Measurements from ENCODE around the gene CARM1. TPM values are rescaled to one million over a fixed set of nuclear protein-coding genes. Genes with fewer than 3 reads are reported as not detected.
"Not testable (repeated sequence)": the region's sequence is repeated elsewhere in the genome, so short reads cannot be mapped to it uniquely, and the experiment has no call there.

Gene CARM1
- polyA plus RNA-seq, 4 donors = 39.6 to 58.2 (median 51.2) TPM

GRCh38 chr19:10871711-10872545 is 575 bp downstream of the CARM1 start:
- DNase-seq (ENCODE audit: low read depth in 4 of 4, low spot score in 2 of 4) = no peak

GRCh38 chr19:10872546-10873107 is 1.3 kb downstream of the CARM1 start:
- DNase-seq (ENCODE audit: low read depth in 4 of 4, low spot score in 2 of 4) = no peak

- no peak for DNase-seq (ENCODE audit: low read depth in 4 of 4, low spot score in 2 of 4)
These were observed 2.7 kb downstream of the CARM1 start for GRCh38 chr19:10874024-10874423.

GRCh38 chr19:10876459-10877240 is 5.3 kb downstream of the CARM1 start:
- no peak for DNase-seq (ENCODE audit: low read depth in 4 of 4, low spot score in 2 of 4)

DNA sequence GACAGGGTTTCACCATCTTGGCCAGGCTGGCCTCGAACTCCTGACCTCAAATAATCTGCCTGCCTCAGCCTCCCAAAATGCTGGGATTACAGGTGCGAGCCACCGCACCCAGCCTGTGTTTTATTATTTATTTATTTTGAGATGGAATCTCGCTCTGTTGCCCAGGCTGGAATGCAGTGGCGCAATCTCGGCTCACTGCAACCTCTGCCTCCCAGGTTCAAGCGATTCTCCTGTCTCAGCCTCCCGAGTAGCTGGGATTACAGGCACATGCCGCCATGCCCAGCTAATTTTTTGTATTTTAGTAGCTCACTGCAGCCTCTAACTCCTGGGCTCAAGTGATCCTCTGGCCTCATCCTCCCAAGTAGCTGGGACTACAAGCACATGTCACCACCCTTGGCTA is 6.3 kb downstream of the CARM1 start:
- DNase-seq (ENCODE audit: low read depth in 4 of 4, low spot score in 2 of 4) = not testable (repeated sequence)

GRCh38 chr19:10878253-10878652 is 6.9 kb downstream of the CARM1 start:
- DNase-seq (ENCODE audit: low read depth in 4 of 4, low spot score in 2 of 4) = no peak

- DNase-seq (ENCODE audit: low read depth in 4 of 4, low spot score in 2 of 4) = no peak
These were observed 10.2 kb downstream of the CARM1 start for GRCh38 chr19:10881403-10882107.

- no peak for DNase-seq (ENCODE audit: low read depth in 4 of 4, low spot score in 2 of 4)
These were observed 10.7 kb downstream of the CARM1 start for GRCh38 chr19:10882108-10882457.

DNA sequence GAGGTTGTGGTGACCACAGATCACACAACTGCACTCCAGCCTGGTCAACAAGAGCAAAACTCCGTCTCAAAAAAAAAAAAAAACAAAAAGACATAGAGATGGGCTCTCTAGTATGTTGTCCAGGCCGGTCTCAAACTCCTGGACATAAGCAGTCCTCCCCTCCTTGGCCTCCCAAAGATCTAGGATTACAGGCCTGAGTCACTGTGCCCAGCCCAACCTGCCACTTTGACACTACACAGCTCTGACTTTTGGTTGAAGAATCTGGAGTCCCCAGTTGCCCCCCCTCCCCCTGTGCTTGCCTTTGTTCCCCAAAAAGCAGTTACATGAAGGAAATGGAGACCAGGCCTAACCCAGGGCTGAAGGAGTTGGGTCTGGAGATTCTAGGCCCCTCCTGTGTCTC is 12.9 kb downstream of the CARM1 start:
- no peak for DNase-seq (ENCODE audit: low read depth in 4 of 4, low spot score in 2 of 4)

- DNase-seq (ENCODE audit: low read depth in 4 of 4, low spot score in 2 of 4) = no peak
These were observed 14.1 kb downstream of the CARM1 start for GRCh38 chr19:10885201-10886169.

DNA sequence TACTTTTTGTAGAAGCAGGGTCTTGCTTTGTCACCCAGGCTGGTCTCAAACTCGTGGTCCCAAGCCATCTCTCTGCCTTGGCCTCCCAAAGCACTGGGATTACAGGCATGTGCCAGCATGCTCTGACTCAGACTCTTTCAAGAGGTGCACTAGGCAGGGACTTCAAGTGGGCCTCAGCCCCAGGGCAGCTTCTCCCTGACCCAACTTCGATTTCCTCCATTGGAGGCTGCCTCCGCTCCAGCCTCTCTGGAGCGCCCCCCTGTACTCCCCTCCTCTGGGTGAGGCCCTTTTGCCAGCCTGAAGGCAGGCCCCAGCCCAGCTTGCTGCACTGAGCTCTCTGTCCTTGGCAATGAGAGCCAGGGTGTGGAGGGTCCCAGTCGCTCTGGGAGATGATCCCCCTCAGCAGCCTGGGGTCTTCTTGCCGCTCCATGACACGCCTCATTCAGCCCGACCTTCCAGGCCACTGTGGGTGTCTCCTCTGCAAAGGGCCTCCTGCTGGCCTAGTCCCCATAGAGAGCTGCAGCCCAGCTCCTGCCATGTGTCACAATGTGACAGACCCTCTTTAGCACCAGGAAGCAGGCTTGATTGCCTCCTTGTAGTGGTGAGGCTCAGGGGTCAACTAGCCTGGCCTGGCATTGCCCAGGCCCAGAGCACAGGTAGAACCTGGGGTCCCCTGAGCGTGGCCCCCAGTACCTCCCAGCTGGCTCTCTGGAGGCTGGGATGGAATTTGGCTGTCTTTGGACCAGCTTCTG is 16.4 kb downstream of the CARM1 start:
- DNase-seq (ENCODE audit: low read depth in 4 of 4, low spot score in 2 of 4) = no peak

- DNase-seq (ENCODE audit: low read depth in 4 of 4, low spot score in 2 of 4) = no peak
These were observed 17.1 kb downstream of the CARM1 start for GRCh38 chr19:10888421-10888866.

DNA sequence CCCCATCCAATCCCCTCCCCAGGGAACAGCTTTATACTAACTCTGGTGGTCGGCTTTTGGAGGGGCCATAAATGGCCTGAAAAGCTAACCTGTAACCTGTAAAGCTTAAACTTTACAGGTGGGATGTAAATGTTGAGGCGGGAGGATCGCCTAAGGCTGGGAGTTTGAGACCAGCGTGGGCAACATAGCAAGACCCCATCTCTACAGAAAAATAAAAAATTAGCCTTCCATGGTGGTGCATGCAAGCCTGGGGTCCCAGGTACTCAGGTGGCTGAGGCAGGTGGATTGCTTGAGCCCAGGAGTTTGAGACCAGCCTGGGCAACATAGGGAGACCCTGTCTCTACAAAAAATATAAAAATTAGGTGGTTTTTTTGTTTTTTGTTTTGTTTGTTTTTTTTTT is 18.5 kb downstream of the CARM1 start:
- no peak for DNase-seq (ENCODE audit: low read depth in 4 of 4, low spot score in 2 of 4)

DNA sequence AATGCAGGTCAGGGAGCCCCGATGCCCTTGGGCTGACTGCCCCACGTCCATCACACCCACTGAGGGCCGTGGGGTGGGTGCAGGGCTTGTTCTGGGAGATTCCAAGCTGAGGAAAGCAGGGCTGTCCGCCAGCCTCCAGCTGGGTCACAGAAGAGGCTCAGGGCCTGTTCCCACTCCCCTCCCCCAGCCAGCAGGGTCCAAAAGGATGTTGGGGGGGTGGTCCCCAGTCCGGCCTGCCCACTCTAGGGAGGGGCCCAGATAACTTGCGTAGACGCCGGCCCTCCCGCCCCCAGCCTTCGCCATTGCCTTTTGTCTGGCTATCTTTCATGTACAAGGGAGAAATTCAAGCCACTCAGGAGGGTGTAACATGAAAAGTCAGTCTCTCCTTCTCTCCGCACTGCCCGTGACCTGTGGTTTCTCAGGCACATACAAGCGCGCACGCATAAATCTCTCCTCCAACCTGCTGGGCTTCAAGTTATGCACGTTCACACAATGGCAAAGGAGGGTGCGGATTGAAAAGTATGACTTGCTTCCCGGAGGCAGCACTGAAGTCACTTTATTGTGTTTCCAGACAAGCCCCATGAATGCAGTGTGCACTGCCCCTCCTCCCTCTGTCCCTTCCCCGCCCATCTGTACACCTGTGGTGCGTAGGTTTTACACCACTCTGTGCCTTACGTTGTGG is 20.2 kb downstream of the CARM1 start:
- DNase-seq (ENCODE audit: low read depth in 4 of 4, low spot score in 2 of 4) = peak in 1 of 4 donors; percentile 61

DNA sequence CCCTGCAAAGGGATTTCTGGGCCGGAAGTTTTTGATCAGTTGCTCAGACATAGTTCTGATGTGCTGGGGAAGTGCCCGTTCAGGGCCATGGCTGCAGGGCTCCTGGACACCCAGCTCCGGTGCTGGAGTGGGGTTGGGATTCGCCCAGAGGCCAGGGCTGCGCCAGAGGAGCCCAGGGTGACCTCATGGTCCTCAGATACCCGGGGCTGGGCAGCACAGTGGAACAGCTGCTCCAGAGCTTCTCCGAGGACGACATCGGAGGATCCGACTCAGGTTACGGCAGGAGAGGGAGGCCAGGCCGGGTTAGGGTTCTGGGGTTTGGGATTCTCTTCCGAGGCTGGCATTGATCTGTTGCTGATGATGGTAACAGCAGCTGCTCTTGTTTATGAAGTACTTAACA is 20.9 kb downstream of the CARM1 start:
- DNase-seq (ENCODE audit: low read depth in 4 of 4, low spot score in 2 of 4) = no peak

DNA sequence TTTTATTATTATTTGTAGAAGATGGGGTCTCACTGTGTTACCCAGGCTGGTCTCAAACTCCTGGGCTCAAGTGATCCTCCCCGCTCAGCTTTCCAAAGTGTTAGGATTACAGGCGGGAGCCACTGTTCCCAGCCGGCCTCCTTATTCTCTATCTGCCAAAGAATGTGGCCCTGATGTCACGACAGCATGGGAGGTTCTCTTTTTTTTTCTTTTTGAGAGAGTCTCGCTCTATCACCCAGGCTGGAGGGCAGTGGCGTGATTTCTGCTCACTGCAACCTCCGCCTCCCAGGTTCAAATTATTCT is 23.5 kb downstream of the CARM1 start:
- DNase-seq (ENCODE audit: low read depth in 4 of 4, low spot score in 2 of 4) = no peak

DNA sequence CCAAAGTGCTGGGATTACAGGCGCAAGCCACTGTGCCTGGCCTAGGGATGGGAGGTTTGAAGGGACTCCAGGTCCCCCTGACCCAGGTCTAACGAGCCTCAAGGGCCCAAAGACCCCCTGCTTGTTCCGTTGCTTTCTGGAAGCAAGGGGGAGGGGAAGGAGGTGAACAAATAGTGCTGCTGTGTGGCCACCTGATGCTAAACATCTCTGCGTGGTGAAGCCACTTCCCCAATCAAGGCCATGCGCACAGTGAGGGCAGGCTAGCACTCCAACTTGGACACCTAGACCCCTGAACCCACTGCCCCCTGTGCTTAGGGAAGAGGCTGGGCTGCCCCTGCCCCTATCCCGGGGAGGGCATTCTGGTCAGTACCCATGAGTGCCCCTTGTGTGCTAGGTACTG is 24.0 kb downstream of the CARM1 start:
- DNase-seq (ENCODE audit: low read depth in 4 of 4, low spot score in 2 of 4) = no peak

DNA sequence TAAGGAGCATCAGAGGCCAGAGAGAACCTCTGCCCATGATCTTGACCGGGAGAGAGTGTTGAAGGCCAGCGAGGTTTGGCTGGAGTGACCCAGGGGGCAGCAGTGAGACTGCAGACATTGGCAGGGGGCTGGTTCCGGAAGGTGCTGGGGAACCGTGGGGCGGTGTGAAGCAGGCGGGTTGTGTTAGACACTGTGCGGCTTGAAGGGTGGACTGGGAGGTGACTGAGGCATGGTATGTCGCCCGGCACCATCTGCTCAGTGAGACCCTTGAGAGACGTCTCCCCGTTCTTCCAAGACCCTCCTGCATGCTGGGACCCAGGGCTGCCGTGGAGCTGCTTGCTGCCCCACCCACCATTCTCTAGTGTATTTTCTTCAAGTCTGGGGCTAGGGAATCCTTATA is 24.6 kb downstream of the CARM1 start:
- no peak for DNase-seq (ENCODE audit: low read depth in 4 of 4, low spot score in 2 of 4)
